Body of pancreas (tissue), 4 donors: ENCODE measurements around the gene SLC15A4.

Experiments
- CTCF ChIP-seq, 7 experiments: fragments of 450-650 bp in 4 of 7; fragments of 200-600 bp in 3 of 7; sonication (generic) in 3 of 7; IDR thresholded peaks; one replicate each; pipeline ENCODE4 v1.5.1; 2016 to 2019; ENCODE audit warnings: antibody characterized with exemption in 7 of 7
- POLR2A ChIP-seq, 3 donors: fragments of 450-650 bp; IDR thresholded peaks; one replicate each; pipeline ENCODE4 v1.6.1; 2016; ENCODE audit warnings: antibody characterized with exemption in 3 of 3, mild to moderate bottlenecking in 2 of 3

DNA sequence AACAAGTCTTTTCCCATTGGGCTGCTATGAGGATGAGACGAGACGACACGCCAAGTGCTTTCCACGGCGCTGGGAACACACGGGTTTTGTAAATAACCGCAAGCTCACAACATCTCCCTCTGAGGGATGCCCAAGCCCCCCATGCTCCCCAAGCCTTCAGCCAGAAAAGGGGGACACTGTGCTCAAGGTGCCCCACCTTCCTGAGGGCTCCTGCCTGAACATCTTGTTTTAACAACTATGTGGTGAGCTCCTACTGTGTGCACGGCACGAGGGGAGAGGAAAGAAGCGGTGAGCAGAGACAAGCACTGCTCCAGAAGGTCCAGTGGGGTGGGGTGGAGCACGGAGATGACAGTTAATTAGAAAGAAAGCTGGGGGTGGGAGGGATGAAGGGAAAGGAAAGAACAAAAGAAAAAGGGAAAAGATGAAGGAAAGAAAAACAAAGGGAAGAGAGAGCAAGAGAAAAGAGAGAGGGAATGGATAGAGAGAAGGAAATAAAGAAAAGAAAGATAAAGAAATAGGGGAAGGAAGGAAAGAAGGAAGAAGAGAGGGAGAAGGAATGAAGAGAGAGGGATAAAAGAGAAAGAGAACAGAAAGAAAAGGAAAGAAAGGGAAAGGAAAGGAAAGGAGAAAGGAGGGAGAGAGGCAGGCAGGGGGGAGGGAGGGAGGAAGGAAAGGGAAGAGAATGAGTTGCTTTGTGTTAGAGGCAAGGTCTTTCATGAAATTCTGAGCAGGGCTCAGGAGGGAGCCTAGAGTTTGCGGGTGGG, 56.8 kb downstream of the SLC15A4 start:
- TF ChIP-seq CTCF (IDR thresholded peaks at IDR 0.05), result no peak
- no peak for TF ChIP-seq POLR2A (IDR thresholded peaks at IDR 0.05)
